ENCODE measurements around the gene CEP192. TPM values are rescaled to one million over a fixed set of nuclear protein-coding genes. Genes with fewer than 3 reads are reported as not detected.
"Not testable (repeated sequence)": the region's sequence is repeated elsewhere in the genome, so short reads cannot be mapped to it uniquely, and the experiment has no call there.

CEP192 gene
- total and polyA plus RNA-seq, 2 of the 13 experiments (the other 11 are each of a cell fraction or from before 2014, with no cell fraction given) = 15.3 to 24.7 TPM

- H3K4me1 ChIP-seq (ENCODE audit: insufficient read depth, low read length); H3K79me2 ChIP-seq (ENCODE audit: insufficient read depth, low read length); H3K4me3 ChIP-seq (replicated peaks in 1 of 3; ENCODE audit: insufficient read depth in 1 of 3, low read depth in 2 of 3, low read length in 3 of 3); in situ Hi-C loops (cut with HindIII; ENCODE audit: extremely low pct_ligation_motif_present, low pct_unique_long_range_greater_than_20kb); intact Hi-C loops (cut with micrococcal nuclease; ENCODE audit: unreplicated experiment); H3K9ac ChIP-seq (ENCODE audit: insufficient read depth, low read depth, low read length); H3K27me3 ChIP-seq (ENCODE audit: control insufficient read depth in 1 of 2, insufficient read depth in 2 of 2, low read length in 2 of 2); CTCF ChIA-PET (ENCODE audit: low intra/inter-chr PET ratio, low total read pairs); H3K27ac ChIP-seq (ENCODE audit: extremely low read length, insufficient read depth, low read length); BruUV-seq (replicated peaks); ATAC-seq; POLR2A ChIA-PET; H3K9me3 ChIP-seq (ENCODE audit: low read length); FAIRE-seq; H4K20me1 ChIP-seq (ENCODE audit: insufficient read depth, low read length); H3K4me2 ChIP-seq (ENCODE audit: low read depth, low read length); H2AFZ ChIP-seq (ENCODE audit: low read length); DNase-seq (ENCODE audit: low spot score): not testable (repeated sequence)
- 96% methylated on average over 19 of the region's 26 CpGs for WGBS (ENCODE audit: low lambda C conversion rate)
- H3K36me3 ChIP-seq (replicated peaks in 1 of 2; ENCODE audit: control insufficient read depth in 1 of 2, insufficient read depth in 2 of 2, low read length in 2 of 2) = peaks cover 8 to 56% of the 10 kb centered on the region in 2 experiments
Measured at GRCh38 chr18:13098104-13098503, 106.9 kb downstream of the CEP192 start.

- Histone ChIP-seq H2AFZ (ENCODE audit: low read length) (no peak overlapping the region), H3K4me3 (replicated peaks in 1 of 3; ENCODE audit: insufficient read depth in 1 of 3, low read depth in 2 of 3, low read length in 3 of 3) (no peak overlapping the region), H3K27me3 (ENCODE audit: control insufficient read depth in 1 of 2, insufficient read depth in 2 of 2, low read length in 2 of 2) (no peaks in the 10 kb centered on the region), H3K4me1 (ENCODE audit: insufficient read depth, low read length) (no peaks in the 10 kb centered on the region), H3K9me3 (ENCODE audit: low read length) (no peaks in the 10 kb centered on the region), H3K4me2 (ENCODE audit: low read depth, low read length) (no peak overlapping the region), H3K9ac (ENCODE audit: insufficient read depth, low read depth, low read length) (no peak overlapping the region), H3K79me2 (ENCODE audit: insufficient read depth, low read length) (no peaks in the 10 kb centered on the region), H3K36me3 (replicated peaks in 1 of 2; ENCODE audit: control insufficient read depth in 1 of 2, insufficient read depth in 2 of 2, low read length in 2 of 2) (peaks cover 9 to 61% of the 10 kb centered on the region in 2 experiments), H4K20me1 (ENCODE audit: insufficient read depth, low read length) (no peaks in the 10 kb centered on the region), H3K27ac (ENCODE audit: extremely low read length, insufficient read depth, low read length) (no peak overlapping the region)
- ATAC-seq (no peak), FAIRE-seq (no peak), DNase-seq (ENCODE audit: low spot score) (no peak)
- WGBS (ENCODE audit: low lambda C conversion rate) = 87% methylated on average over 10 of the region's 10 CpGs
- POLR2A ChIA-PET = no interaction called here
- in situ Hi-C loops (cut with HindIII; ENCODE audit: extremely low pct_ligation_motif_present, low pct_unique_long_range_greater_than_20kb) = no loop called here
- no TSS peak for BruUV-seq (replicated peaks)
- CTCF ChIA-PET (ENCODE audit: low intra/inter-chr PET ratio, low total read pairs) = no interaction called here
- intact Hi-C loops (cut with micrococcal nuclease; ENCODE audit: unreplicated experiment) = no loop called here
- TF ChIP-seq ZNF234 (CRISPR knock-in tag; conservative IDR thresholded peaks at IDR 0.05) (no peak), ZNF260 (CRISPR knock-in tag; IDR thresholded peaks at IDR 0.05; ENCODE audit: borderline replicate concordance, low read depth) (no peak), ZNF563 (CRISPR knock-in tag; IDR thresholded peaks at IDR 0.05) (no peak), RELA (CRISPR knock-in tag; IDR thresholded peaks at IDR 0.05) (no peak), ZKSCAN8 (CRISPR knock-in tag; IDR thresholded peaks at IDR 0.05; ENCODE audit: borderline replicate concordance) (no peak), ZNF567 (CRISPR knock-in tag; IDR thresholded peaks at IDR 0.05; ENCODE audit: borderline replicate concordance) (no peak), POLR2AphosphoS2 (IDR thresholded peaks at IDR 0.05; ENCODE audit: low read depth, low read length) (no peak), ZNF772 (CRISPR knock-in tag; IDR thresholded peaks at IDR 0.05) (no peak), NR1H2 (CRISPR knock-in tag; IDR thresholded peaks at IDR 0.05; ENCODE audit: borderline replicate concordance, low read depth) (no peak), ZNF20 (CRISPR knock-in tag; IDR thresholded peaks at IDR 0.05) (no peak), ZNF766 (CRISPR knock-in tag; IDR thresholded peaks at IDR 0.05; ENCODE audit: borderline replicate concordance) (no peak), ZEB1 (IDR thresholded peaks at IDR 0.05; ENCODE audit: insufficient replicate concordance, low read depth) (no peak), NKX3-1 (CRISPR knock-in tag; IDR thresholded peaks at IDR 0.05) (no peak), ARNTL (CRISPR knock-in tag; IDR thresholded peaks at IDR 0.05) (no peak), GZF1 (CRISPR knock-in tag; IDR thresholded peaks at IDR 0.05) (no peak), NFIC (IDR thresholded peaks at IDR 0.05; ENCODE audit: low read length) (no peak), SSRP1 (CRISPR knock-in tag; IDR thresholded peaks at IDR 0.05) (no peak)
- TF ChIP-seq, protein P1, sequence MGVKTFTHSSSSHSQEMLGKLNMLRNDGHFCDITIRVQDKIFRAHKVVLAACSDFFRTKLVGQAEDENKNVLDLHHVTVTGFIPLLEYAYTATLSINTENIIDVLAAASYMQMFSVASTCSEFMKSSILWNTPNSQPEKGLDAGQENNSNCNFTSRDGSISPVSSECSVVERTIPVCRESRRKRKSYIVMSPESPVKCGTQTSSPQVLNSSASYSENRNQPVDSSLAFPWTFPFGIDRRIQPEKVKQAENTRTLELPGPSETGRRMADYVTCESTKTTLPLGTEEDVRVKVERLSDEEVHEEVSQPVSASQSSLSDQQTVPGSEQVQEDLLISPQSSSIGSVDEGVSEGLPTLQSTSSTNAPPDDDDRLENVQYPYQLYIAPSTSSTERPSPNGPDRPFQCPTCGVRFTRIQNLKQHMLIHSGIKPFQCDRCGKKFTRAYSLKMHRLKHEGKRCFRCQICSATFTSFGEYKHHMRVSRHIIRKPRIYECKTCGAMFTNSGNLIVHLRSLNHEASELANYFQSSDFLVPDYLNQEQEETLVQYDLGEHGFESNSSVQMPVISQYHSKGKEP (CRISPR knock-in tag; IDR thresholded peaks at IDR 0.05) = no peak
Measured at GRCh38 chr18:13099113-13099512, 108.0 kb downstream of the CEP192 start.

All from HepG2 (cell line).